HCT116 (cell line): ENCODE measurements around the gene PTPRS. TPM values are rescaled to one million over a fixed set of nuclear protein-coding genes. Genes with fewer than 3 reads are reported as not detected.
A peak's percentile ranks its signal among the peaks of the same experiment; 100 is the strongest.

Source experiments
- ATAC-seq: fragments of 200-7000 bp; cut with Tn5 transposase; 2 replicates; pipeline ENCODE4 v1.9.1; 2020; ENCODE audit warnings: mild to moderate bottlenecking, moderate library complexity
- BruUV-seq: library from RNA; stranded (reverse); fragments of 400-500 nt; replicated peaks from 2 replicates; lab custom pipeline; 2021; lab: Mats Ljungman, UMichigan
- CTCF ChIA-PET: fragments of 300-600 bp; sonication (Branson Sonifier 250); formaldehyde crosslinking; loops from one replicate; lab custom pipeline; 2021; ENCODE audit warnings: antibody characterized with exemption; lab: Charles Lee
- POLR2A ChIA-PET: fragments of 300-600, 350-600 bp; sonication (Branson Sonifier 250); formaldehyde crosslinking; loops from one replicate; lab custom pipeline; 2021; ENCODE audit warnings: antibody characterized with exemption; lab: Charles Lee
- RAD21 ChIA-PET, 2 experiments: fragments of 300-600 bp; sonication (Branson Sonifier 250); formaldehyde crosslinking; loops; one replicate each; lab custom pipeline; 2023; ENCODE audit warnings: low total read pairs in 2 of 2; ENCODE audit not compliant: uncharacterized antibody in 2 of 2, unreplicated experiment in 2 of 2, low non-redundant PET in 1 of 2; lab: Charles Lee
- DNase-seq: peaks from one replicate; pipeline ENCODE4 v3.0.0-alpha.2; 2010; ENCODE audit warnings: low read depth, low spot score
- H2AFZ ChIP-seq: fragments of 200-600 bp; shearing (Covaris generic), sonication (generic); 2 replicates; pipeline ENCODE4 v1.6.1; 2017; ENCODE audit warnings: low read depth, mixed run types, mixed read lengths, antibody characterized with exemption, low read length; ENCODE audit not compliant: poor library complexity, severe bottlenecking
- H3K27ac ChIP-seq: 2 replicates; pipeline ENCODE4 v1.5.1; 2012; ENCODE audit warnings: low read depth, low read length
- H3K27me3 ChIP-seq: fragments of 200-600 bp; sonication (generic); 2 replicates; pipeline ENCODE4 v1.6.1; 2016; ENCODE audit warnings: mixed run types, low read length, mixed read lengths; ENCODE audit not compliant: insufficient read depth
- H3K36me3 ChIP-seq, 2 experiments: fragments of 200-500 bp in 1 of 2; fragments of 200-600 bp in 1 of 2; sonication (Bioruptor generic) in 1 of 2; sonication (generic) in 1 of 2; 2 replicates each; pipeline versions ENCODE4 v1.5.1 to v1.6.1; 2014 to 2016; ENCODE audit warnings: low read length in 2 of 2, inconsistent platforms in 1 of 2, mixed read lengths in 1 of 2, mixed run types in 1 of 2; ENCODE audit not compliant: insufficient read depth in 2 of 2, control insufficient read depth in 1 of 2
- H3K4me1 ChIP-seq, 2 experiments: fragments of 200-600 bp in 1 of 2; sonication (generic) in 1 of 2; 2 replicates each; pipeline versions ENCODE4 v1.5.1 to v1.6.1; 2012 to 2017; ENCODE audit warnings: low read length in 2 of 2, inconsistent platforms in 1 of 2, mild to moderate bottlenecking in 1 of 2, mixed read lengths in 1 of 2, mixed run types in 1 of 2, moderate library complexity in 1 of 2; ENCODE audit not compliant: insufficient read depth in 2 of 2, control insufficient read depth in 1 of 2
- H3K4me2 ChIP-seq: fragments of 200-600 bp; sonication (generic); 2 replicates; pipeline ENCODE4 v1.6.1; 2017; ENCODE audit warnings: mixed run types, low read length, mixed read lengths
- H3K4me3 ChIP-seq, 2 experiments: fragments of 200-600 bp in 1 of 2; sonication (generic) in 1 of 2; replicated peaks in 1 of 2; 2 replicates each; pipeline ENCODE4 v1.5.1; 2011 to 2016; ENCODE audit warnings: low read length in 2 of 2, control low read depth in 1 of 2, low read depth in 1 of 2, mild to moderate bottlenecking in 1 of 2, mixed read lengths in 1 of 2, mixed run types in 1 of 2
- H3K79me2 ChIP-seq: fragments of 200-600 bp; sonication (generic); 2 replicates; pipeline ENCODE4 v1.6.1; 2017; ENCODE audit warnings: mild to moderate bottlenecking, mixed run types, low read length, moderate library complexity, mixed read lengths; ENCODE audit not compliant: insufficient read depth
- H3K9ac ChIP-seq: fragments of 200-600 bp; sonication (generic); 2 replicates; pipeline ENCODE4 v1.6.1; 2016; ENCODE audit warnings: low read length, mixed read lengths
- H3K9me2 ChIP-seq: fragments of 200-600 bp; sonication (generic), shearing (Covaris generic); 2 replicates; pipeline ENCODE4 v1.6.1; 2017; ENCODE audit warnings: mixed run types, mild to moderate bottlenecking, moderate library complexity; ENCODE audit not compliant: insufficient read depth
- H3K9me3 ChIP-seq, 2 experiments: fragments of 200-500 bp in 1 of 2; fragments of 200-600 bp in 1 of 2; sonication (Bioruptor generic) in 1 of 2; sonication (generic) in 1 of 2; 2 replicates each; pipeline ENCODE4 v1.6.1; 2014 to 2017; ENCODE audit warnings: low read length in 2 of 2, mixed read lengths in 2 of 2, inconsistent platforms in 1 of 2, low read depth in 1 of 2, mild to moderate bottlenecking in 1 of 2, mixed run types in 1 of 2, moderate library complexity in 1 of 2; ENCODE audit not compliant: control insufficient read depth in 1 of 2, insufficient read depth in 1 of 2
- H4K20me1 ChIP-seq: fragments of 200-600 bp; sonication (generic), shearing (Covaris generic); 2 replicates; pipeline ENCODE4 v1.6.1; 2017; ENCODE audit warnings: mixed run types, mild to moderate bottlenecking, moderate library complexity; ENCODE audit not compliant: insufficient read depth
- JUND ChIP-seq: IDR thresholded peaks from 2 replicates; pipeline ENCODE4 v1.6.1; 2012
- RAD21 ChIP-seq: IDR thresholded peaks from 2 replicates; pipeline ENCODE4 v1.6.1; 2012; ENCODE audit warnings: low read depth, mild to moderate bottlenecking
- intact Hi-C: fragments of 100-400 bp; cut with micrococcal nuclease; formaldehyde crosslinking; loops from 2 replicates; pipeline ENCODE4 v1.10.0; 2022
- total RNA-seq: library from RNA; stranded (reverse); gene quantifications from one replicate; pipeline ENCODE4 v1.2.1, GENCODE V29; 2021; ENCODE audit not compliant: unreplicated experiment
- TF ChIP-seq, protein P1 (sequence below), 3 experiments: fragments of 200-600 bp in 1 of 3; sonication (generic) in 1 of 3; IDR thresholded peaks in 2 of 3; conservative IDR thresholded peaks in 1 of 3; 2 replicates each; pipeline ENCODE4 v1.5.1; 2012 to 2017; ENCODE audit warnings: low read depth in 2 of 3, low read length in 2 of 3, antibody characterized with exemption in 1 of 3, borderline replicate concordance in 1 of 3, control low read depth in 1 of 3, mild to moderate bottlenecking in 1 of 3, mixed read lengths in 1 of 3, mixed run types in 1 of 3, moderate library complexity in 1 of 3; ENCODE audit not compliant: insufficient read depth in 1 of 3
- TF ChIP-seq, protein P2 (sequence below): IDR thresholded peaks from 2 replicates; pipeline ENCODE4 v1.6.1; 2012

The PTPRS gene
- total RNA-seq, 1 experiment from 2014 or later, result 123 TPM

DNA sequence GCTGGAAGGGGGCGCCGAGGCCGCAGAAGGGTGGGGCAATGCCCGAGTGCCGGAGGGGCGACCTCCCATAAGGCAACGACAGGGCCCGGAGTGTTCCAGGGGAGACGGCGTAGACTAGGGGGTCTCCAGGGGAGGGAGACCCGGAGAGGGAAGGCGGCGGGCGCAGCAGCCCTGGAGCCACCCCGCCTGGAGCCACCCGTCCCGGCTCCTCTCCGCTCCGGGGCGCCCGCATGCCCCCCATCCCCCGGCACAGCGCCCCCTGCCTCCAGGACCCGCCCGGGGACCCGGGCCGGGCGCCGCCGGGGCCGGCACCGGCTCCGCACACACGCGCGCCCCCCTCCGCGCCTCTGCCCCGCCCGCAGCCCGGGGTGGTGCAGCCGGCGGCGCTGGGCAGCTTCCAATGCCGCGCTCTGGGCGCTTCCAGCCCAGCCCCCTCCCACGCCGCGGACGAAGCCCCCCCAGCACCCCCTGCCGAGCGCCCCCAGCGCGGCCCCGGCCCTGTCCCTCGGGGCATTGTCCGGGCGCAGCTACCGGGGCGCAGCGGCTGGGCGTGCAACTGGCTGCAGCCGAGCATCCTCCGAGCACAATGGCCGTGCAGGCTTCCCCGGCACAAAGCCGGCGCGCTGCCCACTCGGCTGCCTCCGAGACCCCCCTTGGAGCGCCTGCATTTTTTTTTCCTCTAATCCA lies 519 bp downstream of the PTPRS start:
- BruUV-seq, result no TSS peak
- Histone ChIP-seq H4K20me1 (no peaks in the 10 kb centered on the region), H3K4me2 (peak overlapping the region; percentile 72), H3K4me3 (peak overlapping the region; percentile 51 to 62), H3K9me3 (no peaks in the 10 kb centered on the region), H3K27me3 (peaks cover 3% of the 10 kb centered on the region; the same call in 1 of the 2 replicates), H3K79me2 (peaks cover 14% of the 10 kb centered on the region; the same call in 1 of the 2 replicates), H3K9ac (peak overlapping the region; percentile 71), H3K9me2 (no peaks in the 10 kb centered on the region), H2AFZ (no peak overlapping the region), H3K27ac (peak overlapping the region; percentile 69), H3K36me3 (no peaks in the 10 kb centered on the region), H3K4me1 (peaks cover 0 to 8% of the 10 kb centered on the region in 2 experiments; a peak in 1 of 4 replicates)
- CTCF ChIA-PET, result interaction anchor here (0.7 kb wide), 1 partner anchor 549 kb away, joined by 3 read pairs; the partner anchor contains the start of gene FEM1A
- DNase-seq, result no peak
- peak; percentile 67 for ATAC-seq
- POLR2A ChIA-PET, result no interaction called here
- TF ChIP-seq, protein P1, sequence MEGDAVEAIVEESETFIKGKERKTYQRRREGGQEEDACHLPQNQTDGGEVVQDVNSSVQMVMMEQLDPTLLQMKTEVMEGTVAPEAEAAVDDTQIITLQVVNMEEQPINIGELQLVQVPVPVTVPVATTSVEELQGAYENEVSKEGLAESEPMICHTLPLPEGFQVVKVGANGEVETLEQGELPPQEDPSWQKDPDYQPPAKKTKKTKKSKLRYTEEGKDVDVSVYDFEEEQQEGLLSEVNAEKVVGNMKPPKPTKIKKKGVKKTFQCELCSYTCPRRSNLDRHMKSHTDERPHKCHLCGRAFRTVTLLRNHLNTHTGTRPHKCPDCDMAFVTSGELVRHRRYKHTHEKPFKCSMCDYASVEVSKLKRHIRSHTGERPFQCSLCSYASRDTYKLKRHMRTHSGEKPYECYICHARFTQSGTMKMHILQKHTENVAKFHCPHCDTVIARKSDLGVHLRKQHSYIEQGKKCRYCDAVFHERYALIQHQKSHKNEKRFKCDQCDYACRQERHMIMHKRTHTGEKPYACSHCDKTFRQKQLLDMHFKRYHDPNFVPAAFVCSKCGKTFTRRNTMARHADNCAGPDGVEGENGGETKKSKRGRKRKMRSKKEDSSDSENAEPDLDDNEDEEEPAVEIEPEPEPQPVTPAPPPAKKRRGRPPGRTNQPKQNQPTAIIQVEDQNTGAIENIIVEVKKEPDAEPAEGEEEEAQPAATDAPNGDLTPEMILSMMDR (IDR thresholded peaks at IDR 0.05 in 2 of 3, conservative IDR thresholded peaks at IDR 0.05 in 1 of 3; ENCODE audit: borderline replicate concordance in 1 of 3, insufficient read depth in 1 of 3, low read depth in 2 of 3, low read length in 2 of 3), result 0 out of 6 replicates have a peak, but pooled peaks of 1 of the 3 experiments have one; percentile 9
- TF ChIP-seq JUND, result no peak
- RAD21 ChIA-PET, result interaction anchor here in 1 of 2 experiments (0.7 kb wide), 1 partner anchor 75 kb away, joined by 3 read pairs; no protein-coding TSS in a partner anchor
- intact Hi-C loops, result no loop called here

GRCh38 chr19:5339198-5339949 lies 1.2 kb downstream of the PTPRS start:
- no peak for TF ChIP-seq RAD21
- TF ChIP-seq, protein P2, sequence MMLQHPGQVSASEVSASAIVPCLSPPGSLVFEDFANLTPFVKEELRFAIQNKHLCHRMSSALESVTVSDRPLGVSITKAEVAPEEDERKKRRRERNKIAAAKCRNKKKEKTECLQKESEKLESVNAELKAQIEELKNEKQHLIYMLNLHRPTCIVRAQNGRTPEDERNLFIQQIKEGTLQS, result no peak
- Histone ChIP-seq H4K20me1 (no peaks in the 10 kb centered on the region), H3K27ac (peak overlapping the region; percentile 69; the same call in 1 of the 2 replicates), H3K36me3 (no peaks in the 10 kb centered on the region), H3K9ac (peak overlapping the region; percentile 71), H3K9me2 (no peaks in the 10 kb centered on the region), H3K27me3 (peaks cover 3% of the 10 kb centered on the region; the same call in 1 of the 2 replicates), H3K79me2 (peaks cover 20% of the 10 kb centered on the region; the same call in 1 of the 2 replicates), H3K4me2 (peak overlapping the region; percentile 72), H2AFZ (no peak overlapping the region), H3K4me1 (peaks cover 0 to 8% of the 10 kb centered on the region in 2 experiments; a peak in 1 of 4 replicates), H3K4me3 (peak overlapping the region; percentile 51 to 62), H3K9me3 (no peaks in the 10 kb centered on the region)
- DNase-seq (no peak), ATAC-seq (peak; percentile 15)
- POLR2A ChIA-PET, result no interaction called here
- intact Hi-C loops, result no loop called here
- RAD21 ChIA-PET, result no interaction called here
- TSS peak; percentile 48 for BruUV-seq
- CTCF ChIA-PET, result no interaction called here
